HepG2 (cell line): ENCODE measurements around the gene NTMT1. TPM values are rescaled to one million over a fixed set of nuclear protein-coding genes. Genes with fewer than 3 reads are reported as not detected.
A peak's percentile ranks its signal among the peaks of the same experiment; 100 is the strongest.

Source experiments
- DNMT1 ChIP-seq: sonication (generic); formaldehyde crosslinking; IDR thresholded peaks from 2 replicates; pipeline ENCODE4 v1.5.1; 2020; ENCODE audit warnings: mild to moderate bottlenecking, missing genetic modification reagents
- FOXK2 ChIP-seq: fragments of 450-650 bp; IDR thresholded peaks from 2 replicates; pipeline ENCODE4 v1.6.1; 2016
- GATAD1 ChIP-seq: IDR thresholded peaks from 2 replicates; pipeline ENCODE4 v1.6.1; 2016; ENCODE audit warnings: missing genetic modification reagents, missing compliant biosample characterization
- HIC2 ChIP-seq: sonication (generic); formaldehyde crosslinking; IDR thresholded peaks from 2 replicates; pipeline ENCODE4 v1.9.0; 2022; ENCODE audit warnings: low read depth, missing genetic modification reagents
- MBD4 ChIP-seq: IDR thresholded peaks from 2 replicates; pipeline ENCODE4 v1.6.1; 2012; ENCODE audit warnings: low read length, inconsistent platforms, borderline replicate concordance
- MEIS2 ChIP-seq: sonication (generic); formaldehyde crosslinking; IDR thresholded peaks from 2 replicates; pipeline ENCODE4 v1.9.0; 2021; ENCODE audit warnings: mild to moderate bottlenecking, missing genetic modification reagents
- MYC ChIP-seq: sonication (generic); formaldehyde crosslinking; IDR thresholded peaks from 2 replicates; pipeline ENCODE4 v1.9.0; 2021; ENCODE audit warnings: missing genetic modification reagents, borderline replicate concordance
- NRL ChIP-seq: sonication (generic); formaldehyde crosslinking; IDR thresholded peaks from 2 replicates; pipeline ENCODE4 v1.5.0; 2020; ENCODE audit warnings: missing genetic modification reagents, mild to moderate bottlenecking, moderate library complexity, borderline replicate concordance
- PREB ChIP-seq: sonication (generic); formaldehyde crosslinking; IDR thresholded peaks from 2 replicates; pipeline ENCODE4 v1.4.0; 2020; ENCODE audit warnings: missing genetic modification reagents
- SNAPC4 ChIP-seq: sonication (generic); formaldehyde crosslinking; IDR thresholded peaks from 2 replicates; pipeline ENCODE4 v1.4.0; 2020; ENCODE audit warnings: mild to moderate bottlenecking, missing genetic modification reagents
- TOPORS ChIP-seq: sonication (generic); formaldehyde crosslinking; IDR thresholded peaks from 2 replicates; pipeline ENCODE4 v1.8.0; 2023; ENCODE audit warnings: mild to moderate bottlenecking, missing genetic modification reagents
- ZNF225 ChIP-seq: sonication (generic); formaldehyde crosslinking; IDR thresholded peaks from 2 replicates; pipeline ENCODE4 v1.4.0; 2020; ENCODE audit warnings: mild to moderate bottlenecking, missing genetic modification reagents
- ZNF33A ChIP-seq: sonication (generic); formaldehyde crosslinking; IDR thresholded peaks from 2 replicates; pipeline ENCODE4 v1.5.1; 2020; ENCODE audit warnings: missing genetic modification reagents, mild to moderate bottlenecking, moderate library complexity, borderline replicate concordance
- ZNF34 ChIP-seq: sonication (generic); formaldehyde crosslinking; IDR thresholded peaks from 2 replicates; pipeline ENCODE4 v1.4.0; 2020; ENCODE audit warnings: mild to moderate bottlenecking, missing genetic modification reagents, borderline replicate concordance
- ZNF414 ChIP-seq: sonication (generic); formaldehyde crosslinking; IDR thresholded peaks from 2 replicates; pipeline ENCODE4 v1.5.0; 2020; ENCODE audit warnings: missing genetic modification reagents
- ZNF431 ChIP-seq: sonication (generic); formaldehyde crosslinking; IDR thresholded peaks from 2 replicates; pipeline ENCODE4 v1.9.0; 2022; ENCODE audit warnings: missing genetic modification reagents, low read depth, mild to moderate bottlenecking, borderline replicate concordance
- ZNF777 ChIP-seq: sonication (generic); formaldehyde crosslinking; IDR thresholded peaks from 2 replicates; pipeline ENCODE4 v1.4.0; 2020; ENCODE audit warnings: missing genetic modification reagents
- ZSCAN31 ChIP-seq: sonication (generic); formaldehyde crosslinking; IDR thresholded peaks from 2 replicates; pipeline ENCODE4 v1.5.0; 2020; ENCODE audit warnings: low read depth, mild to moderate bottlenecking, missing genetic modification reagents
- polyA plus RNA-seq, 8 experiments: library from polyadenylated mRNA; depleted of rRNA in 3 of 8; stranded (reverse) in 7 of 8; unstranded in 1 of 8; fragments of >200 nt; fragmentation: Illumina TruSeq in 4 of 8; extraction: Trizol in 4 of 8; gene quantifications; 2 replicates each; pipeline versions ENCODE4 v1.2.1 to v1.2.3, GENCODE V29; 2011 to 2016; ENCODE audit warnings: low read depth in 4 of 8, missing spikeins in 1 of 8, mixed read lengths in 1 of 8; ENCODE audit not compliant: insufficient read depth in 1 of 8
- total RNA-seq, 5 experiments: library from RNA; depleted of rRNA; stranded (reverse); fragments of >200 nt; fragmentation: Illumina TruSeq; extraction: Trizol; gene quantifications; 2 replicates each; pipeline ENCODE4 v1.2.3, GENCODE V29; 2016; ENCODE audit warnings: low read depth in 1 of 5
- TF ChIP-seq, protein P1 (sequence below): sonication (generic); formaldehyde crosslinking; IDR thresholded peaks from 2 replicates; pipeline ENCODE4 v1.8.1; 2023; ENCODE audit warnings: missing genetic modification reagents, inconsistent platforms, borderline replicate concordance

The NTMT1 gene
- total and polyA plus RNA-seq, 2 of the 13 experiments (the other 11 are each of a cell fraction or from before 2014, with no cell fraction given) = 49.1 to 53.8 TPM

DNA sequence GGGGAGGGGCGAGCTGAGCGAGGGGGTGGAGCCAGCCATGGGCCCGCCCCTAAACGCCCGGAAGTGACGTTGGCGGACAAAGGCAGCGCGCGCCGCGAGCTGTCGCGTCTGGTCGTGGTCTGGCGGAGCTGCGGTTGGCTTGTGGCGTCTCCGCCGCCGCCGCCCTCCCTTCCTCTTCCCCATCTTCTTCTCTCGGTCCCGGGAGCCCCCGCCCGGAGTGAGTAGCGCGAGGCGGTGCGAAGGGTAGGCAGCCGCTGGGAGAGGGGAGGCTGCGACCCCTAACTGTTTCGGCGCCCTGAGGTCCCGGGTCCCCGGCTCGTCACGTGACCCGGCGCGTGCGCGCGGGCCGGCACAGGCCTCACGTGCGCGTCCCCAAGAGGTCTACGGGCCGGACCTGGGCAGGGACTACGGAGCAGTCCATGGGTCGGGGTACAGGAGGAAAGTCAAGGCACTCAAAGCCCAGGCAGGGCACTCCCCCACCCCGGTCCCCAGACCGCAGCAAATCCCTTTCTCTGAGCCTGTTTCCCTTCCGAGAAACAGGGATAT lies at the start of gene NTMT1 (continued):
- no peak for TF ChIP-seq FOXK2
- TF ChIP-seq ZNF225 (CRISPR knock-in tag) = no peak
- peak; percentile 85 for TF ChIP-seq GATAD1 (CRISPR knock-in tag)
- TF ChIP-seq, protein P1, sequence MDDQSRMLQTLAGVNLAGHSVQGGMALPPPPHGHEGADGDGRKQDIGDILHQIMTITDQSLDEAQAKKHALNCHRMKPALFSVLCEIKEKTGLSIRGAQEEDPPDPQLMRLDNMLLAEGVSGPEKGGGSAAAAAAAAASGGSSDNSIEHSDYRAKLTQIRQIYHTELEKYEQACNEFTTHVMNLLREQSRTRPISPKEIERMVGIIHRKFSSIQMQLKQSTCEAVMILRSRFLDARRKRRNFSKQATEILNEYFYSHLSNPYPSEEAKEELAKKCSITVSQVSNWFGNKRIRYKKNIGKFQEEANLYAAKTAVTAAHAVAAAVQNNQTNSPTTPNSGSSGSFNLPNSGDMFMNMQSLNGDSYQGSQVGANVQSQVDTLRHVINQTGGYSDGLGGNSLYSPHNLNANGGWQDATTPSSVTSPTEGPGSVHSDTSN (CRISPR knock-in tag) = 0 out of 2 replicates have a peak, but pooled peaks have one; percentile 32
- TF ChIP-seq MBD4 = no peak
- TF ChIP-seq MYC (CRISPR knock-in tag) = peak; percentile 95; the same call in 1 of the 2 replicates
- no peak for TF ChIP-seq PREB (CRISPR knock-in tag)
- no peak for TF ChIP-seq DNMT1 (CRISPR knock-in tag)
- TF ChIP-seq ZNF414 (CRISPR knock-in tag) = no peak
- TF ChIP-seq ZNF33A (CRISPR knock-in tag) = peak; percentile 85; the same call in 1 of the 2 replicates
- peak; percentile 32; the same call in 1 of the 2 replicates for TF ChIP-seq ZNF34 (CRISPR knock-in tag)
- 0 out of 2 replicates have a peak, but pooled peaks have one; percentile 30 for TF ChIP-seq ZNF777 (CRISPR knock-in tag)
- no peak for TF ChIP-seq MEIS2 (CRISPR knock-in tag)
- TF ChIP-seq TOPORS (CRISPR knock-in tag) = peak; percentile 78; the same call in 1 of the 2 replicates
- 0 out of 2 replicates have a peak, but pooled peaks have one; percentile 60 for TF ChIP-seq ZNF431
- TF ChIP-seq NRL = peak; percentile 92
- TF ChIP-seq SNAPC4 = no peak
- no peak; the same call in 1 of the 2 replicates for TF ChIP-seq HIC2
- peak; percentile 40; the same call in 1 of the 2 replicates for TF ChIP-seq ZSCAN31
